Measurements from ENCODE around the gene KLF15. TPM values are rescaled to one million over a fixed set of nuclear protein-coding genes. Genes with fewer than 3 reads are reported as not detected.

The KLF15 gene
- polyA plus RNA-seq, 1 donor from 2014 or later = 0.46 TPM

GRCh38 chr3:126376444-126376843 lies 19.2 kb upstream of the KLF15 start:
- Histone ChIP-seq H3K9ac (ENCODE audit: low read length) (no peak overlapping the region), H3F3A (ENCODE audit: insufficient read depth, low read length, poor library complexity, severe bottlenecking) (no peaks in the 10 kb centered on the region), H3K4me2 (ENCODE audit: low read length) (no peak overlapping the region), H3K4me3 (ENCODE audit: low read length) (no peak overlapping the region), H2AFZ (ENCODE audit: low read depth, low read length) (no peak overlapping the region), H3K27ac (ENCODE audit: low read length) (no peak overlapping the region), H3K36me3 (ENCODE audit: insufficient read depth, low read length) (no peaks in the 10 kb centered on the region), H3K79me2 (replicated peaks; ENCODE audit: insufficient read depth, low read length) (no peaks in the 10 kb centered on the region), H3K9me3 (ENCODE audit: low read length) (no peaks in the 10 kb centered on the region), H3K27me3 (ENCODE audit: insufficient read depth, low read depth, low read length) (no peaks in the 10 kb centered on the region), H3K9me2 (ENCODE audit: insufficient read depth, low read length) (no peaks in the 10 kb centered on the region), H4K20me1 (ENCODE audit: insufficient read depth) (no peaks in the 10 kb centered on the region)
- TF ChIP-seq EP300 (conservative IDR thresholded peaks at IDR 0.05; ENCODE audit: poor library complexity, severe bottlenecking) = no peak
- no peak for TF ChIP-seq RAD21 (conservative IDR thresholded peaks at IDR 0.05)
- TF ChIP-seq TAF1 (IDR thresholded peaks at IDR 0.05; ENCODE audit: low read depth) = no peak
- no peak for TF ChIP-seq SMC3 (conservative IDR thresholded peaks at IDR 0.05; ENCODE audit: poor library complexity)

DNA sequence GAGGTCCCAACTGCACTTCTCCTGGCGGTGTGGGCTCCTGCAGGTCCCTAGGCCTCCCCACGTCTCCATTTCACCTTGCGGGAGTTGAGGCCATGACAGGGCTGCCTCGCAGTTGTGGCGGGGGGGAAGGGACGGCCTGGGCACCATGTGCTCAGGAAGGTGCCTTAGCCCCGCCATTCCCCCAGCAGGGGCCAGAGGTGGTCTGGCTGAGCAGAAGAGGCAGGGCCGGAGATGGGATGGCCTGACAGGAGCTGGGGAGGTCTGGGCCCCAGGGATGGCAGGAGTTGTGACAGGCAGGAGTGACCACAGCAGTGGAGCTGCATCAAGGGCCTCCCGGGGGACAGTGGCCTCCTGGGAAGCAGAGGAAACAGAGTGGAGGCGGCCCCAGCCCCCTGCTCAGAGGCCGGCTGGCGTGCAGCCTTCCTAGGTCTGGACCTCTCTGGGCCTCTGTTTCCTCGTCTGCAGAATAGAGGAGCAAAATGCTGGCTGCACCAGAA lies 18.7 kb upstream of the KLF15 start:
- Histone ChIP-seq H3F3A (ENCODE audit: insufficient read depth, low read length, poor library complexity, severe bottlenecking) (no peaks in the 10 kb centered on the region), H3K9me2 (ENCODE audit: insufficient read depth, low read length) (no peaks in the 10 kb centered on the region), H3K27ac (ENCODE audit: low read length) (no peak overlapping the region), H3K4me2 (ENCODE audit: low read length) (no peak overlapping the region), H3K27me3 (ENCODE audit: insufficient read depth, low read depth, low read length) (no peaks in the 10 kb centered on the region), H3K36me3 (ENCODE audit: insufficient read depth, low read length) (no peaks in the 10 kb centered on the region), H3K9me3 (ENCODE audit: low read length) (no peaks in the 10 kb centered on the region), H2AFZ (ENCODE audit: low read depth, low read length) (no peak overlapping the region), H4K20me1 (ENCODE audit: insufficient read depth) (no peaks in the 10 kb centered on the region), H3K79me2 (replicated peaks; ENCODE audit: insufficient read depth, low read length) (no peaks in the 10 kb centered on the region), H3K9ac (ENCODE audit: low read length) (no peak overlapping the region), H3K4me3 (ENCODE audit: low read length) (no peak overlapping the region)
- TF ChIP-seq RAD21 (conservative IDR thresholded peaks at IDR 0.05) (no peak), TAF1 (IDR thresholded peaks at IDR 0.05; ENCODE audit: low read depth) (no peak), EZH2 (IDR thresholded peaks at IDR 0.05; ENCODE audit: borderline replicate concordance, insufficient read depth, low read length, poor library complexity, severe bottlenecking) (no peak), MXI1 (conservative IDR thresholded peaks at IDR 0.05; ENCODE audit: poor library complexity, severe bottlenecking) (no peak), POLR2AphosphoS5 (IDR thresholded peaks at IDR 0.05) (no peak), EP300 (conservative IDR thresholded peaks at IDR 0.05; ENCODE audit: poor library complexity, severe bottlenecking) (no peak), CTCF (IDR thresholded peaks at IDR 0.05; ENCODE audit: poor library complexity, severe bottlenecking) (no peak), SMC3 (conservative IDR thresholded peaks at IDR 0.05; ENCODE audit: poor library complexity) (no peak)
- TF ChIP-seq, protein P1, sequence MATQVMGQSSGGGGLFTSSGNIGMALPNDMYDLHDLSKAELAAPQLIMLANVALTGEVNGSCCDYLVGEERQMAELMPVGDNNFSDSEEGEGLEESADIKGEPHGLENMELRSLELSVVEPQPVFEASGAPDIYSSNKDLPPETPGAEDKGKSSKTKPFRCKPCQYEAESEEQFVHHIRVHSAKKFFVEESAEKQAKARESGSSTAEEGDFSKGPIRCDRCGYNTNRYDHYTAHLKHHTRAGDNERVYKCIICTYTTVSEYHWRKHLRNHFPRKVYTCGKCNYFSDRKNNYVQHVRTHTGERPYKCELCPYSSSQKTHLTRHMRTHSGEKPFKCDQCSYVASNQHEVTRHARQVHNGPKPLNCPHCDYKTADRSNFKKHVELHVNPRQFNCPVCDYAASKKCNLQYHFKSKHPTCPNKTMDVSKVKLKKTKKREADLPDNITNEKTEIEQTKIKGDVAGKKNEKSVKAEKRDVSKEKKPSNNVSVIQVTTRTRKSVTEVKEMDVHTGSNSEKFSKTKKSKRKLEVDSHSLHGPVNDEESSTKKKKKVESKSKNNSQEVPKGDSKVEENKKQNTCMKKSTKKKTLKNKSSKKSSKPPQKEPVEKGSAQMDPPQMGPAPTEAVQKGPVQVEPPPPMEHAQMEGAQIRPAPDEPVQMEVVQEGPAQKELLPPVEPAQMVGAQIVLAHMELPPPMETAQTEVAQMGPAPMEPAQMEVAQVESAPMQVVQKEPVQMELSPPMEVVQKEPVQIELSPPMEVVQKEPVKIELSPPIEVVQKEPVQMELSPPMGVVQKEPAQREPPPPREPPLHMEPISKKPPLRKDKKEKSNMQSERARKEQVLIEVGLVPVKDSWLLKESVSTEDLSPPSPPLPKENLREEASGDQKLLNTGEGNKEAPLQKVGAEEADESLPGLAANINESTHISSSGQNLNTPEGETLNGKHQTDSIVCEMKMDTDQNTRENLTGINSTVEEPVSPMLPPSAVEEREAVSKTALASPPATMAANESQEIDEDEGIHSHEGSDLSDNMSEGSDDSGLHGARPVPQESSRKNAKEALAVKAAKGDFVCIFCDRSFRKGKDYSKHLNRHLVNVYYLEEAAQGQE (IDR thresholded peaks at IDR 0.05; ENCODE audit: borderline replicate concordance) = no peak

Measured in neural cell (in vitro differentiated cells).